K562 (cell line): Measurements from ENCODE around the gene HTR2A.

Source experiments
- CEBPB ChIP-seq: fragments of 450-650 bp; IDR thresholded peaks from 2 replicates; pipeline ENCODE4 v1.6.1; 2016; ENCODE audit warnings: missing genetic modification characterization, missing compliant biosample characterization
- EP400 ChIP-seq: fragments of 450-650 bp; IDR thresholded peaks from 2 replicates; pipeline ENCODE4 v1.6.1; 2017; ENCODE audit warnings: antibody characterized with exemption, mild to moderate bottlenecking, moderate library complexity
- HDGF ChIP-seq: fragments of 450-650 bp; IDR thresholded peaks from 2 replicates; pipeline ENCODE4 v1.6.1; 2016
- IFI16 ChIP-seq: fragments of 250-450 bp; sonication (Bioruptor Pico); IDR thresholded peaks from 2 replicates; pipeline ENCODE4 v2.1.2; 2022; ENCODE audit warnings: mild to moderate bottlenecking, inconsistent platforms
- POLR2AphosphoS2 ChIP-seq: IDR thresholded peaks from 2 replicates; pipeline ENCODE4 v1.6.1; 2012; ENCODE audit warnings: low read length, improper control_type of control experiment
- SMARCB1 ChIP-seq: IDR thresholded peaks from 2 replicates; pipeline ENCODE4 v1.6.1; 2011; ENCODE audit warnings: improper control_type of control experiment, low read depth; ENCODE audit not compliant: insufficient read length
- STAT5B ChIP-seq: fragments of 250-450 bp; sonication (Bioruptor Pico); IDR thresholded peaks from 2 replicates; pipeline ENCODE4 v1.8.0; 2021; ENCODE audit warnings: mild to moderate bottlenecking, inconsistent platforms
- TF ChIP-seq, protein P1 (sequence below), 3 experiments: IDR thresholded peaks in 2 of 3; conservative IDR thresholded peaks in 1 of 3; 2 replicates each; pipeline ENCODE4 v1.5.1; 2011 to 2012; ENCODE audit warnings: low read length in 3 of 3, mild to moderate bottlenecking in 3 of 3, control low read depth in 2 of 3, improper control_type of control experiment in 1 of 3, inconsistent platforms in 1 of 3, low read depth in 1 of 3, mixed read lengths in 1 of 3, moderate library complexity in 1 of 3; ENCODE audit not compliant: insufficient read depth in 2 of 3
- TF ChIP-seq, protein P2 (sequence below): sonication (generic); formaldehyde crosslinking; IDR thresholded peaks from 2 replicates; pipeline ENCODE4 v1.8.1; 2023; ENCODE audit warnings: mild to moderate bottlenecking, missing genetic modification reagents
- TF ChIP-seq, protein P3 (sequence below), 2 experiments: fragments of 450-650 bp; IDR thresholded peaks; 2 replicates each; pipeline ENCODE4 v1.6.1; 2016; ENCODE audit warnings: mild to moderate bottlenecking in 2 of 2, borderline replicate concordance in 1 of 2, low read depth in 1 of 2, moderate library complexity in 1 of 2
- TF ChIP-seq, protein P4 (sequence below): fragments of 250-450 bp; sonication (Bioruptor Pico); IDR thresholded peaks from 2 replicates; pipeline ENCODE4 v1.5.0; 2021

DNA sequence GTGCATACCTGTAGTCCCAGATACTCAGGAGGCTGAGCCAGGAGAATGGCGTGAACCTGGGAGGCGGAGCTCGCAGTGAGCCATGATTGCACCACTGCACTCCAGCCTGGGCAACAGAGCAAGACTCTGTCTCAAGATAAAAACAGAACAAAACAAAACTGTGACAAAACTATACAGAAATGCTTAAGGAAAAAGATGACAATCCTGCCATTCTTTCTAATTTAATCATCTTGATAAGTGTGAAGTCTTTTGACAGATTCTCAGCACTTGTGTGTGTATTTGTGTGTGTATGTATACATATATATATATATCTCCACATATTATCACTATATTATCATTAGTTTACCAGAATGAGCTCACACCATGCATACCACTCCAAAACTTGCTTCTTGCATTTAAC is 12.3 kb downstream of the HTR2A start:
- TF ChIP-seq IFI16 (no peak), SMARCB1 (no peak), CEBPB (tag) (no peak), POLR2AphosphoS2 (no peak), STAT5B (CRISPR knock-in tag) (no peak), EP400 (no peak), HDGF (no peak)
- TF ChIP-seq, protein P1, sequence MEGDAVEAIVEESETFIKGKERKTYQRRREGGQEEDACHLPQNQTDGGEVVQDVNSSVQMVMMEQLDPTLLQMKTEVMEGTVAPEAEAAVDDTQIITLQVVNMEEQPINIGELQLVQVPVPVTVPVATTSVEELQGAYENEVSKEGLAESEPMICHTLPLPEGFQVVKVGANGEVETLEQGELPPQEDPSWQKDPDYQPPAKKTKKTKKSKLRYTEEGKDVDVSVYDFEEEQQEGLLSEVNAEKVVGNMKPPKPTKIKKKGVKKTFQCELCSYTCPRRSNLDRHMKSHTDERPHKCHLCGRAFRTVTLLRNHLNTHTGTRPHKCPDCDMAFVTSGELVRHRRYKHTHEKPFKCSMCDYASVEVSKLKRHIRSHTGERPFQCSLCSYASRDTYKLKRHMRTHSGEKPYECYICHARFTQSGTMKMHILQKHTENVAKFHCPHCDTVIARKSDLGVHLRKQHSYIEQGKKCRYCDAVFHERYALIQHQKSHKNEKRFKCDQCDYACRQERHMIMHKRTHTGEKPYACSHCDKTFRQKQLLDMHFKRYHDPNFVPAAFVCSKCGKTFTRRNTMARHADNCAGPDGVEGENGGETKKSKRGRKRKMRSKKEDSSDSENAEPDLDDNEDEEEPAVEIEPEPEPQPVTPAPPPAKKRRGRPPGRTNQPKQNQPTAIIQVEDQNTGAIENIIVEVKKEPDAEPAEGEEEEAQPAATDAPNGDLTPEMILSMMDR (IDR thresholded peaks at IDR 0.05 in 2 of 3, conservative IDR thresholded peaks at IDR 0.05 in 1 of 3; ENCODE audit: insufficient read depth in 2 of 3, low read depth in 1 of 3, low read length in 3 of 3), result no peak
- TF ChIP-seq, protein P2, sequence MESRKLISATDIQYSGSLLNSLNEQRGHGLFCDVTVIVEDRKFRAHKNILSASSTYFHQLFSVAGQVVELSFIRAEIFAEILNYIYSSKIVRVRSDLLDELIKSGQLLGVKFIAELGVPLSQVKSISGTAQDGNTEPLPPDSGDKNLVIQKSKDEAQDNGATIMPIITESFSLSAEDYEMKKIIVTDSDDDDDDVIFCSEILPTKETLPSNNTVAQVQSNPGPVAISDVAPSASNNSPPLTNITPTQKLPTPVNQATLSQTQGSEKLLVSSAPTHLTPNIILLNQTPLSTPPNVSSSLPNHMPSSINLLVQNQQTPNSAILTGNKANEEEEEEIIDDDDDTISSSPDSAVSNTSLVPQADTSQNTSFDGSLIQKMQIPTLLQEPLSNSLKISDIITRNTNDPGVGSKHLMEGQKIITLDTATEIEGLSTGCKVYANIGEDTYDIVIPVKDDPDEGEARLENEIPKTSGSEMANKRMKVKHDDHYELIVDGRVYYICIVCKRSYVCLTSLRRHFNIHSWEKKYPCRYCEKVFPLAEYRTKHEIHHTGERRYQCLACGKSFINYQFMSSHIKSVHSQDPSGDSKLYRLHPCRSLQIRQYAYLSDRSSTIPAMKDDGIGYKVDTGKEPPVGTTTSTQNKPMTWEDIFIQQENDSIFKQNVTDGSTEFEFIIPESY (CRISPR knock-in tag), result no peak
- TF ChIP-seq, protein P3, sequence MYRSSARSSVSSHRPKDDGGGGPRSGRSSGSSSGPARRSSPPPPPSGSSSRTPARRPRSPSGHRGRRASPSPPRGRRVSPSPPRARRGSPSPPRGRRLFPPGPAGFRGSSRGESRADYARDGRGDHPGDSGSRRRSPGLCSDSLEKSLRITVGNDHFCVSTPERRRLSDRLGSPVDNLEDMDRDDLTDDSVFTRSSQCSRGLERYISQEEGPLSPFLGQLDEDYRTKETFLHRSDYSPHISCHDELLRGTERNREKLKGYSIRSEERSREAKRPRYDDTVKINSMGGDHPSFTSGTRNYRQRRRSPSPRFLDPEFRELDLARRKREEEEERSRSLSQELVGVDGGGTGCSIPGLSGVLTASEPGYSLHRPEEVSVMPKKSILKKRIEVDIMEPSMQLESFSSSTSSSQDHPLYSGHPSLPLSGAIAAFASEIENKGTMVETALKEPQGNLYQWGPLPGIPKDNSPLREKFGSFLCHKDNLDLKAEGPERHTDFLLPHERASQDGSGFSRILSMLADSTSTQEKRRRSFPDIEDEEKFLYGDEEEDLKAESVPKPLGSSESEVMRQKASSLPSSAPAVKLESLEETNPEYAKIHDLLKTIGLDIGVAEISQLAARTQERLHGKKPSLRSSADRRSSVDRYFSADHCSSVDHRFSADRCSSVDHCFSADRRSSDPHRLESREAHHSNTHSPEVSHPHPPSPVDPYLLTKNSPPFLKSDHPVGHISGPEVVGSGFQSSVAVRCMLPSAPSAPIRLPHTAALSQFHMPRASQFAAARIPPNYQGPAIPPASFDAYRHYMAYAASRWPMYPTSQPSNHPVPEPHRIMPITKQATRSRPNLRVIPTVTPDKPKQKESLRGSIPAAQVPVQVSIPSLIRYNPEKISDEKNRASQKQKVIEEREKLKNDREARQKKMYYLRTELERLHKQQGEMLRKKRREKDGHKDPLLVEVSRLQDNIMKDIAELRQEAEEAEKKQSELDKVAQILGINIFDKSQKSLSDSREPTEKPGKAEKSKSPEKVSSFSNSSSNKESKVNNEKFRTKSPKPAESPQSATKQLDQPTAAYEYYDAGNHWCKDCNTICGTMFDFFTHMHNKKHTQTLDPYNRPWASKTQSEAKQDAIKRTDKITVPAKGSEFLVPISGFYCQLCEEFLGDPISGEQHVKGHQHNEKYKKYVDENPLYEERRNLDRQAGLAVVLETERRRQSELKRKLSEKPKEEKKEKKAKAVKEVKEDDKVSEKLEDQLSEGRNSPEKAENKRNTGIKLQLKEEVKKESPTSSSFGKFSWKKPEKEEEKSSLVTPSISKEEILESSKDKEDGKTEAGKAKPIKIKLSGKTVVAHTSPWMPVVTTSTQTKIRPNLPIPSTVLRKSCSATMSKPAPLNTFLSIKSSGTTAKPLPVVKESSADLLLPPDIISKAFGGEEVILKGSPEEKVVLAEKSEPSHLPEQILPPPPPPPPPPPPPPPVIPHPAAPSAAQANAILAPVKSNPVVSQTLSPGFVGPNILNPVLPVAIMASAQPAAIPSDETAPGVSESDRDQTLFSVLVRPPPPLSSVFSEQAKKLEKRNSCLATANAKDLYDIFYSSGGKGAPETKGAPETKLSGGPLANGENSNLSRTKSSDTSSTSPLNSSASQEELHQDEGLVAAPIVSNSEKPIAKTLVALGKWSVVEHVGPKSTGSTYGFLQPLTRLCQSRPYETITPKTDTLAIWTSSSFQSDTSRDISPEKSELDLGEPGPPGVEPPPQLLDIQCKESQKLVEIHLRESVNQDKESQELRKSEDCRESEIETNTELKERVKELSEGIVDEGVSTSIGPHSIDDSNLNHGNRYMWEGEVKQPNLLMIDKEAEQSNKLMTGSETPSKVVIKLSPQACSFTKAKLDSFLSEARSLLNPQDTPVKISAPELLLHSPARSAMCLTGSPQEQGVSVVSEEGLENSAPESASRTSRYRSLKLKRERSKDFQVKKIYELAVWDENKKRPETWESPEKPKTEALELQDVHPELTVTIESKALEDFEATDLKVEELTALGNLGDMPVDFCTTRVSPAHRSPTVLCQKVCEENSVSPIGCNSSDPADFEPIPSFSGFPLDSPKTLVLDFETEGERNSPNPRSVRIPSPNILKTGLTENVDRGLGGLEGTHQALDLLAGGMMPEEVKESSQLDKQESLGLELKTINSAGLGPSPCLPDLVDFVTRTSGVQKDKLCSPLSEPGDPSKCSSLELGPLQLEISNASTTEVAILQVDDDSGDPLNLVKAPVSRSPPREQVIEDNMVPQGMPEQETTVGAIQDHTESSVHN (IDR thresholded peaks at IDR 0.05; ENCODE audit: borderline replicate concordance in 1 of 2, low read depth in 1 of 2), result no peak
- TF ChIP-seq, protein P4, sequence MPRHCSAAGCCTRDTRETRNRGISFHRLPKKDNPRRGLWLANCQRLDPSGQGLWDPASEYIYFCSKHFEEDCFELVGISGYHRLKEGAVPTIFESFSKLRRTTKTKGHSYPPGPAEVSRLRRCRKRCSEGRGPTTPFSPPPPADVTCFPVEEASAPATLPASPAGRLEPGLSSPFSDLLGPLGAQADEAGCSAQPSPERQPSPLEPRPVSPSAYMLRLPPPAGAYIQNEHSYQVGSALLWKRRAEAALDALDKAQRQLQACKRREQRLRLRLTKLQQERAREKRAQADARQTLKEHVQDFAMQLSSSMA (CRISPR knock-in tag), result no peak
